GM19468 (cell line): ENCODE data around the gene ZBTB20.

Experiments
- ATAC-seq: cut with Tn5 transposase; IDR thresholded peaks from one replicate; pipeline ENCODE4 v1.9.1; 2021; ENCODE audit warnings: mild to moderate bottlenecking, moderate library complexity, moderate number of reproducible peaks; ENCODE audit not compliant: unreplicated experiment; ENCODE audit errors: extremely low read depth

ZBTB20 gene

GRCh38 chr3:114800272-114801031, 346.6 kb downstream of the ZBTB20 start:
- no peak for ATAC-seq

DNA sequence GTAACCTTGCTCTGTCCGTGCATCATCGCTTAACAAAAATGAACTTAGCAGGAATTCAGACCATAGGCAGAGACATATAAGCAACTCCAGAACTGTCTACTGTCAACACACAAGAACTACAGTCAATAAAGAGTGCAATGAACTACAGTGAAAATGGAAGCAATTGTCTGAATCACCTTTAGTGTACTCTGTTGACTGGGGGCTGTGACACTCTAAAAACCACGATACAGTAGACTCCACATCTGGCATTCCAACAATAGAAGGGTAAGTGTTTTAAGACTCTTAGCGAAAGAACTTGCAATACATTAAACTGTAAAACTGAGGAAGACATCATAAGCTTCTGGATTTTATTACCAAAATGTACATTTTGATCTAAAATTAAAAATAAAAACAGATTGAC, 347.3 kb downstream of the ZBTB20 start:
- ATAC-seq: no peak

DNA sequence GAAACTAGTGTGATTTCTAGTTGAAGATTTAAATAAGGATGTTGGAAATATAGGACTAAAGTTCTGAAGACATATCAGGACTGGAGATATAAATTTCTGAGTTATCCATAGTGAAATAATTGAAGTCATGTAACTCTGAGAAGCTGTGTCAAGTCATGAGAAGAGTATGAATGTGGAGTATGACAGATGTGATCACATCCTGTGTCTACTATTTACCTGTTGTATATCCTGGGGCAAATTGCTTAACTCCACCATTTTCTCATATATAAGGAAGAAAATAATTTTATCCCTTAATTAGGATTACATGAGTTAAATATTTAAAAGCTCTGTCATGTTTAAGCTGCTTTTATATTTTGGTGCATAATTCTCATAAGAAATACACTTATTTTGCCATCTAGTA, 350.3 kb downstream of the ZBTB20 start:
- no peak for ATAC-seq

- ATAC-seq: no peak
These were observed 352.0 kb downstream of the ZBTB20 start for GRCh38 chr3:114794894-114795630.

GRCh38 chr3:114792159-114792918, 354.7 kb downstream of the ZBTB20 start:
- no peak for ATAC-seq

- ATAC-seq: no peak
These were observed 356.3 kb downstream of the ZBTB20 start for GRCh38 chr3:114790752-114791151.

GRCh38 chr3:114789803-114790202, 357.3 kb downstream of the ZBTB20 start:
- no peak for ATAC-seq

GRCh38 chr3:114775395-114775794, 371.7 kb downstream of the ZBTB20 start:
- ATAC-seq: no peak

- ATAC-seq: no peak
These were observed 376.2 kb downstream of the ZBTB20 start for GRCh38 chr3:114770874-114771273.

DNA sequence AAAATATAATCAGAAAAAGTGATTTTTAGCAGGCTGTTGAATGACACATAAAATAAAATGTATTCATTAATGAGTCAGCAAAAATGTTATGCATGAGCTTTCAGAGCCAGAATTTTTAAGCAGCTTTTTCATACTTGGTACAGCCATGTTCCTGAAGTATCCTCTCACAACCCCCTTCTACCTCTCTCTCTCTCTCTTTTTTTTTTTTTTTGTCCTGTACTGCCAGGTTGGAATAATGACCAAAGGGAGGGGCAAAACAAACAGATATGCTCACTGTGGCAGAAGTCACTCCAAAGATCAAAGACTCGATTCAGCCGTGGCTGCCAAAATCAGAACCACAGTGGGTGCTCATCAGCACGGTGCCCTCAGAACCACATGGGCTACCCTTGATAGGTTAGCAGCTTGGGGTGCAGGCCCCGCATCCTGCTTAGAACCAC, 383.0 kb downstream of the ZBTB20 start:
- ATAC-seq: no peak

DNA sequence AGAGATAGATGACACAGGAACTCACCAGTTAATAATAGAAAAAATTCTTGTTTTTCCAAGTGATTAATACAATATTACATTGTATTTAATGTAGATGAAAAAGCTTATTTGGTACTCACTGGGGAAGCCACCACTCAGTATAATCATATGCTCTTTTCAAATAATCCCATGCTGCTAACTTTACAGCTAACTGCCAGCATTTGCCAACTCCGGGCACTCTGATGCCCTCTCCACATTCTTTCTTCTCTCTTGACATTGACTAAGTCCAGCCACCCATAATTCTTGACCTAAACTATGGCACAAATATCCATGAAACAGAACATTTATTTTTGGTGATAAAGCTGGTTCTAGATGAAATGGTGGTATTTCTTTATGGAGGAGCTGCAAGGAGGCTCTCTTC, 384.9 kb downstream of the ZBTB20 start:
- no peak for ATAC-seq

- no peak for ATAC-seq
These were observed 386.4 kb downstream of the ZBTB20 start for GRCh38 chr3:114760679-114761078.

DNA sequence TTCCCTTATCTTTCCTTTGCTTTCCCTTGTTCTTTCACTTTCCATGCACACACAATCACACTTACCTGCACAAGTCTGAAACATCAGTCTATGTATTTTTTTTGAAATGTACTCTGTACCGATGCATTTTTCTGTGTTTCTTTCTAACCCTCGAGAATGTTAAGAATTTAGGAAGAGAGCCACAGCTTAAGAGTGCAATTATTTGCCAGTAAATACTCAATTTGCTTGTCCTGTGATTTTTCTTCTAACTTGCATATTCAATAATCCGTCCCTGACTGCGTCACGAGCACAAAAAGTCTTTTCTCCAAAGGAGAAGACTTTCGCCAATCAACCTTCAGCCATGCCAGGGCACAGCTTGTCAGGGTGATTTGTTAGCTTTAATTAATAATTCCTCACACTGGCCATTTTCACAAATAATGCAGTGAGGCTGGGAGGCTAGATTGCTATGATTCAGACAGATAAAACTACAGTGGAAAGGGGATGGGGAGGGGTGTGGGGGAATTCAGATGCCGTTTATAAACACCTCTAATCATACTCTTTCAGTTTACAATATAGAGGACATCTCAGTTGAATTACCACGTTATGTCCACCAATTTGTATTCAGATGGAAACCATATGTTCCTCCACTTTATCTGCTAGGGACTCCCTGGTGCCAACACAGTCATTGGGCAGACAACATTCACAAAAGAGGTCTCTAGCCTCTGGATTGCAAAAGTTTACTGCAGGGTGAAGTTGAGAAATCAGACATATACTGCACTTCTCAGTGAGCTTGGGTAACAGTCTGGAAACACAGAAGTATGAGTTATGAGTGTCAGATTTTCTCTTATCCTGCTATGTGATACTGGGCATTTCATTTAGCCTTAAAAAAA, 388.0 kb downstream of the ZBTB20 start:
- ATAC-seq: no peak

DNA sequence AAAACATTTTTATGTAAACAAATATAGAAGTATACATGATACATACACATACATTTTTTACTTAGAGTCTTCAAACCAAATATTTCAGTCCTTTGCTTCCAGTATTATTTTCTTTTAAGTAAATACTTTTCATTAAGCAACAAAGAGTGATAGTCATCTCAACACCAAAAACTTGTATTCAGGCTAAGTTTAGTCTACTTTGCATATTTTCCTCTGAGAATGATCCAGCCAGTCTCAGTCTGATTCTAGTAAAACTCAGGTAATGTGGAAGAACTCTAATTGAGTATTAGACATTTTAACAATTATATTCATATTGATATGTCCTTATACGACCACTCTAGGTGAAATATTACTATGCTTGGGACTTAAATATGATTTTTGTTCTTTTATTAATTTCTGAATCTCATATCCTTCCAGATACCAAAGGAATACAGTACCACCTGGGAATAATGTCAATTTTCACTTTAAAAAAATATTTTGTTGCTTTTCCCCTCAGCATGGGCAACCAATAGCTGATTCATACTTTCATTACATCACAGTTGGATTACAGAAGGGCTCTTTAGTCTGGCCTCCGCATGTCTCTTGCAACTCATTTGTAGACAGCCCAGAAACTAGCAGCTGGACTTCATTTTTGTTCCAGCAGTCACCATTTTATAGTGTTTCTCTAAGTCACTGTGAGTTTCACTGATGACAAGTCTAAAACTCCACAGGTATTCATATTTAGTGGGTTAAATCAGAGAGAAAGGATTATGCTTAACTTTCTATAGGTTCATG, 390.4 kb downstream of the ZBTB20 start:
- ATAC-seq: peak; percentile 73

GRCh38 chr3:114746502-114746901, 400.6 kb downstream of the ZBTB20 start:
- no peak for ATAC-seq

GRCh38 chr3:114745322-114746240, 401.5 kb downstream of the ZBTB20 start:
- no peak for ATAC-seq

DNA sequence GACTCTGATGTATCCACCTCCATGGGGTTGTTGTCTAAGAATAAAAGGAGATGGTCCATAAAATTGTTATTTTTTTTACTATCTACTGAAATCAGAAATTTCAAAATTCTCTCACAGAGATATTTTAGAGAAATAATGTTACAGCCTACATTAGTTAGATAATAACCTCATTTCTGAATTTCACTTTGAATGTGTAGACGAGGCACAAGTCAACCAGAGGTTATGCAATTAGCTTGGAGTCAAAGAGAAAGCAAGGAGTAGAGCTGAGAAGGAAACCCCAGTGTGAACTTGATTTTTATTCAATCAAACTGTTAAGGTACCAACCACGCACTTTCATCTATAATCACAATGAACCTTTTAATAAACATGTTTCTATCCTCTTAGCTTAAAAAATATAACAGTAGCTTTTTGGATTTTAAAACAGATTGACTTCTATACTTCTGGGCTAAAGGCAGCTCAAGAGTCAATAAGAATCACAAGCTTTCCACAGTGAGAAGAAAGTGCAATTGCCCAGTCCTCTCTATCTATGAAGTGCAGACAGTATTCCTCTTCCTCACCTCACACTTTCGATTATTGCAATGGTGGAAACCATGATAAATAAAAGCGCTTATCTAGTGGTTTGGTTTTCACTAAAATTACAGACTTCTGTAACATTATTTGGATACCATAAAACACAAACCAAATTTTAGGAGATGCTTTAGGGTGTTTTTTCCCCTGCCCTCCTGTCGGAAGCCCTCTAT, 403.2 kb downstream of the ZBTB20 start:
- ATAC-seq: no peak

DNA sequence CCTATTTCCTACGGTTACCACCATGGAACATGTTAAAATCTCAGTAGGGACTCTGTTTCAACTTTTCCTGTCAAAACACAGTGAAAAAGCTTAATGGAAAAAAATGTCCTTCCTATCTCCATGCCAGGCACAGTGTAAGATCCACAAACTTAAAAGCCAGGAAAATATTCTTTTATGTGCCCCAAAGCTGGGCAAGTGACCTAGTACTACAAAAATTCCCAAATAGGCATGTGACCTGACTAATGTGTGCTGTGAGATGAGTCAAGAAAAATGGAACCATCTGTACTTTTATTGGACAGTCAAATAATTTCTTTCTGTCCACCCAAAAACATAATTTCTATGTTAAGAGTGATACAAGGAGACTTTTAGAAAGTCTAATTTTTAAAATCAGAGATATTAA, 406.0 kb downstream of the ZBTB20 start:
- no peak for ATAC-seq
